ENCODE measurements around the gene SLC22A3. TPM values are rescaled to one million over a fixed set of nuclear protein-coding genes. Genes with fewer than 3 reads are reported as not detected.

Gene SLC22A3
- total and polyA plus RNA-seq, 2 of the 4 experiments (the other 2 are of a cell fraction) = not detected

DNA sequence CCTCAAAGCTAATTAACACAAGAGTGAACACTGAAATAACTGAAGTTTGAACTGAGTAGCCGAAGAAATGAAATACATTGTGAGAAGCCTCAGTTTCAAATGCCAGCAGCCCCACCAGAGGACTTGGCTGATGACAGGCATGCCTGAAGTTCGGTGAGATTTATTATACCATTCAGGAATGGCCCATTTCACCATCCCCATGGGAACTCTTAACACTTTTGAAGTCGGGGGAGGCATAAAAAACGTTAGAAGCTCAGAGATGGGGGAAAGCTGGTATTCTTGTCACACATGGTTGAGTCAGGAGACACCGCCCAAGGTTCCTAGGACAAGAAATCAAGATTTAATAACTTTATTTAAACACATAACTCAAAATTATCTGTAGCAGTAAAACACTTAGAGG is 17.6 kb upstream of the SLC22A3 start:
- dilution Hi-C loops (cut with HindIII; ENCODE audit: low sequenced_read_pairs, unreplicated experiment) = no loop called here

More for the DNA sequence above, 17.6 kb upstream of the SLC22A3 start:
- H2BK5ac ChIP-seq (ENCODE audit: low read depth, low read length, poor library complexity, severe bottlenecking) = no peak overlapping the region
- TF ChIP-seq MAZ (IDR thresholded peaks at IDR 0.05; ENCODE audit: borderline replicate concordance, low read depth, low read length) (no peak), BHLHE40 (IDR thresholded peaks at IDR 0.05; ENCODE audit: low read depth, low read length) (no peak), MXI1 (IDR thresholded peaks at IDR 0.05; ENCODE audit: borderline replicate concordance, low read depth, low read length) (no peak)
- ATAC-seq (ENCODE audit: low read depth) (no peak), DNase-seq (no peak)
- no peak overlapping the region for H3K4me2 ChIP-seq (ENCODE audit: low read depth, low read length)
- H3K23ac ChIP-seq (ENCODE audit: low read depth, low read length) = no peak overlapping the region
- H3K14ac ChIP-seq (replicated peaks; ENCODE audit: low read depth, low read length) = no peak overlapping the region
- no peak overlapping the region for H2AK9ac ChIP-seq (replicated peaks; ENCODE audit: low read depth, low read length, poor library complexity)
- no peak overlapping the region for H2BK20ac ChIP-seq (ENCODE audit: low read depth, low read length)
- H4K20me1 ChIP-seq (ENCODE audit: insufficient read depth, low read length) = no peaks in the 10 kb centered on the region
- no peak overlapping the region for H2AFZ ChIP-seq (replicated peaks; ENCODE audit: low read length, poor library complexity)
- H3K27ac ChIP-seq (ENCODE audit: insufficient read depth, low read length) = no peak overlapping the region
- H2BK15ac ChIP-seq (ENCODE audit: low read depth, low read length) = no peak overlapping the region
- peaks cover 7% of the 10 kb centered on the region for H3K9me3 ChIP-seq (ENCODE audit: control insufficient read depth, insufficient read depth, low read length)
- no peak overlapping the region for H3K18ac ChIP-seq (ENCODE audit: low read depth, low read length)
- no peaks in the 10 kb centered on the region for H3K9me1 ChIP-seq (ENCODE audit: insufficient read depth, low read length)
- ChIA-PET CTCF (no interaction called here), POLR2A (ENCODE audit: unreplicated experiment) (no interaction called here)
- H3K4me3 ChIP-seq (ENCODE audit: insufficient read depth, low read depth, low read length) = no peak overlapping the region
- H4K91ac ChIP-seq (ENCODE audit: insufficient read depth, low read depth, low read length) = no peak overlapping the region
- no TSS peak for BruUV-seq (replicated peaks)
- intact Hi-C loops (cut with micrococcal nuclease) = no loop called here
- no CpG with 5 or more reads among the region's 5 CpGs for WGBS, 2 experiments (ENCODE audit: extremely low coverage in 2 of 2, insufficient read length in 1 of 2)
- no peak overlapping the region for H3K9ac ChIP-seq (ENCODE audit: low read depth, low read length)
- H2AK5ac ChIP-seq (ENCODE audit: low read depth, low read length) = no peak overlapping the region
- no peak overlapping the region for H2BK120ac ChIP-seq (ENCODE audit: low read depth, low read length)
- H4K5ac ChIP-seq (ENCODE audit: low read depth, low read length) = no peak overlapping the region
- H3K27me3 ChIP-seq (ENCODE audit: control insufficient read depth, insufficient read depth, low read length) = no peaks in the 10 kb centered on the region
- H3K4ac ChIP-seq (ENCODE audit: low read depth, low read length) = no peak overlapping the region
- H3K56ac ChIP-seq (ENCODE audit: extremely low read depth, insufficient read depth, low read length) = no peak overlapping the region
- no peaks in the 10 kb centered on the region for H3K79me1 ChIP-seq (ENCODE audit: low read depth in 1 of 2, low read length in 2 of 2)
- no peaks in the 10 kb centered on the region for H3K36me3 ChIP-seq (ENCODE audit: control insufficient read depth, insufficient read depth, low read length)
- in situ Hi-C loops (cut with MboI; ENCODE audit: low sequenced_read_pairs) = no loop called here
- no peaks in the 10 kb centered on the region for H3K4me1 ChIP-seq (ENCODE audit: control insufficient read depth, insufficient read depth, low read length)
- H4K8ac ChIP-seq (ENCODE audit: low read depth in 2 of 2, low read length in 2 of 2) = no peak overlapping the region
